Mesodermal cell (in vitro differentiated cells): ENCODE measurements around the gene ELAVL2.

Experiments
- H3K27ac ChIP-seq: 2 replicates; pipeline ENCODE4 v1.7.0; 2013; ENCODE audit warnings: mild to moderate bottlenecking, low read depth, low read length, moderate library complexity; ENCODE audit not compliant: severe bottlenecking
- H3K36me3 ChIP-seq: 2 replicates; pipeline ENCODE4 v1.7.1; 2013; ENCODE audit warnings: mild to moderate bottlenecking, low read length, moderate library complexity; ENCODE audit not compliant: control insufficient read depth, insufficient read depth
- H3K4me1 ChIP-seq: one replicate; pipeline ENCODE4 v1.7.1; 2013; ENCODE audit warnings: mild to moderate bottlenecking, low read length; ENCODE audit not compliant: insufficient read depth, control insufficient read depth, poor library complexity, severe bottlenecking
- H3K4me3 ChIP-seq: 2 replicates; pipeline ENCODE4 v1.7.0; 2013; ENCODE audit warnings: low read length, control low read depth, mild to moderate bottlenecking; ENCODE audit not compliant: insufficient read depth, poor library complexity, severe bottlenecking; ENCODE audit errors: extremely low read depth
- H3K9me3 ChIP-seq: 2 replicates; pipeline ENCODE4 v1.7.1; 2013; ENCODE audit warnings: mild to moderate bottlenecking, low read length, moderate library complexity; ENCODE audit not compliant: control insufficient read depth
- WGBS, 2 experiments: methylation state at CpG; one replicate each; pipeline ENCODE4 v1.1.5; 2013; ENCODE audit warnings: missing lambda C conversion rate in 2 of 2; ENCODE audit not compliant: insufficient coverage in 2 of 2; 5-methylcytosine and 5-hydroxymethylcytosine counted together

Gene ELAVL2

DNA sequence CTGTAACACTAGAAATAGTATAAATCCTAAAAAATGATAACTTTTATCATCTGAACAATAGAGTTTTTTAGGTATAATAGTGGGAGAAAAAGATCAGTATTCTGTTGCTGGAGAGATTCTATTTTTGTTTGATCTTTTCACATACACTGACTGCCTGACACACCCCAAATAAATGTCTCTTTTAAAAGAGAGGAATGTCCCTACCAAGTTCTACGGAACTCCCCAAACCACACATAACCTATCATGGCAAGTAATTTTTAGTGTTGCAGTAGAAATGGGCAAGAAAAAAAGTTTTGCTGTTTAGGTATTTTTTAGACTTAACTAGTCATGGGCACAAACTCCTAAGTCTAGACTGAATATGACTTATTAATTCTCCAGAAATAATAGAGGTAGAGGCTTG lies 139.1 kb downstream of the ELAVL2 start:
- H3K4me1 ChIP-seq = peaks cover 35% of the 10 kb centered on the region
- H3K9me3 ChIP-seq = no peaks in the 10 kb centered on the region
- no peak overlapping the region for H3K27ac ChIP-seq
- no peaks in the 10 kb centered on the region for H3K36me3 ChIP-seq
- H3K4me3 ChIP-seq = no peak overlapping the region
- WGBS, 2 experiments = no CpG with 5 or more reads among the region's 1 CpG

DNA sequence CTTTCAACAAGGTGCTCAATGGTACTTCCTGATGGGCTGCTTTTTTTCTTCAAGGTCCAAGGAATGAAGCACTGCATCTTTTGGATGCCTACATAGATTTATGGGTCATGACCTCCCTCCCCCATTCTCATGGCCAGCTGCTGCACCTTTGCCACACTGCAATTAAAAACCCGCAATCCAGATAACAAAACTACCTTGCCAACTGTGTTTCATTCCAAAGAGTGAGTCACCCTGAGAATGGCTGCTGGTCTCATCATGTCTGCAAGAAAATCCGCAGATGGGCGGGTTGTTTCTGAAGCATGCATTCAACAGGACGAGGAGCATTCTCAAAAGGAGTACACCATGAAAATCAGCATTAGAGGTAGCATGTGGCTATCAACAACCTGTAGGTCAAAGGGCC lies 139.8 kb downstream of the ELAVL2 start:
- H3K27ac ChIP-seq = no peak overlapping the region
- H3K9me3 ChIP-seq = no peaks in the 10 kb centered on the region
- H3K4me3 ChIP-seq = no peak overlapping the region
- WGBS, 2 experiments = 65 to 84% methylated on average over 3 to 4 of the region's 4 CpGs
- no peaks in the 10 kb centered on the region for H3K36me3 ChIP-seq
- H3K4me1 ChIP-seq = peaks cover 36% of the 10 kb centered on the region

DNA sequence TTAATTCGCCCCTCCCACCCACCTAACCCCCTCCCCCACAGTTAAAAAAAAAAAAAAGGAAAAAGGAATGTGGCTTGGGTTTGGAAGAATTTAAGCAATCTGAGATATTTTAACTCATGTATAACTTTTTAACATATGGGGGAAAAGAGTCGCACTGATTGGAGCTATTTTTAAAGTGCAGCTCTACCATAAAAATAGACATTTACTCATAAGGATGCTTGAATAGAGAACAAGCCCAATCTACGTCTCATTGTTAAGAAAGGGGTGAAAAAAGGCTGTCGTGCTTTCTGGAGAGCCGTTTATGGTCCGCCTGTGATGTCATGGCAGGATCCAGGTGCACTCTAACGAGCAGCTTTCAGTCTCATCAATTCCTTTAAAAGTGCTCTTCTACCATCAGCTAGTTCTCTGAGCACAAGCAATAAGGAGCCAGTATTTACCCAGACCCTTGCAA lies 142.4 kb downstream of the ELAVL2 start:
- Histone ChIP-seq H3K9me3 (no peaks in the 10 kb centered on the region), H3K4me3 (no peak overlapping the region), H3K27ac (peak overlapping the region; percentile 58), H3K36me3 (no peaks in the 10 kb centered on the region), H3K4me1 (peaks cover 36% of the 10 kb centered on the region)
- WGBS, 2 experiments = 40 to 57% methylated on average over 3 to 5 of the region's 7 CpGs

GRCh38 chr9:23682891-23683431 lies 143.1 kb downstream of the ELAVL2 start:
- Histone ChIP-seq H3K36me3 (no peaks in the 10 kb centered on the region), H3K9me3 (no peaks in the 10 kb centered on the region), H3K27ac (peak overlapping the region; percentile 58), H3K4me3 (no peak overlapping the region), H3K4me1 (peaks cover 36% of the 10 kb centered on the region)
- WGBS, 2 experiments = 72 to 80% methylated on average over 2 of the region's 3 CpGs

DNA sequence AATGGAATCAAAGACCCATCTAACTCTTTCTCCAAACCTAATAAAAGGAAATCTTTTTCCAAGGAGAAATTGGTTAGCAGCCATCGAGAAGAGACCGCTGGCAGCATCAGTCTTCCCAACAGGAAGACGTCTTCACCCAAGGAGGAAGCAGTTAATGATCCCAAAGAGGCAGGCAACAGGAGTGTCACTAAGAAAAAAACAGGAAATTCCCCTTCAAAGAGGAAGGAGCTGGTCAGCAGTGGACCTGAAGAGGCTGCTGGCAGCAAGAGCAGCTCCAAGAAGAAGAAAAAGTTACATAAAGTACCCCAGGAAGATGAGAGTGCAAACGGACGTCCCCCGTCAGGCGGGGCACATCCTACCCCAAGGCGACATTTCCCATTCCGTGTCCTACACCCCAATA lies 143.7 kb downstream of the ELAVL2 start:
- Histone ChIP-seq H3K36me3 (no peaks in the 10 kb centered on the region), H3K4me3 (no peak overlapping the region), H3K4me1 (peaks cover 35% of the 10 kb centered on the region), H3K9me3 (no peaks in the 10 kb centered on the region), H3K27ac (peak overlapping the region; percentile 58)
- WGBS, 2 experiments = 93% methylated on average over 3 of the region's 9 CpGs

GRCh38 chr9:23677446-23677845 lies 148.6 kb downstream of the ELAVL2 start:
- 71 to 86% methylated on average over 1 of the region's 3 CpGs for WGBS, 2 experiments
- Histone ChIP-seq H3K4me3 (no peak overlapping the region), H3K4me1 (peaks cover 7% of the 10 kb centered on the region), H3K27ac (no peak overlapping the region), H3K9me3 (no peaks in the 10 kb centered on the region), H3K36me3 (no peaks in the 10 kb centered on the region)

GRCh38 chr9:23674016-23674585 lies 151.9 kb downstream of the ELAVL2 start:
- Histone ChIP-seq H3K27ac (no peak overlapping the region), H3K36me3 (peaks cover 8% of the 10 kb centered on the region), H3K4me1 (no peaks in the 10 kb centered on the region), H3K4me3 (no peak overlapping the region), H3K9me3 (no peaks in the 10 kb centered on the region)
- 91 to 96% methylated on average over 4 of the region's 6 CpGs for WGBS, 2 experiments

GRCh38 chr9:23672151-23672550 lies 153.9 kb downstream of the ELAVL2 start:
- H3K9me3 ChIP-seq = no peaks in the 10 kb centered on the region
- 94 to 98% methylated on average over 6 of the region's 6 CpGs for WGBS, 2 experiments
- no peak overlapping the region for H3K4me3 ChIP-seq
- peaks cover 8% of the 10 kb centered on the region for H3K36me3 ChIP-seq
- no peaks in the 10 kb centered on the region for H3K4me1 ChIP-seq
- no peak overlapping the region for H3K27ac ChIP-seq

- Histone ChIP-seq H3K4me1 (no peaks in the 10 kb centered on the region), H3K27ac (no peak overlapping the region), H3K4me3 (no peak overlapping the region), H3K36me3 (peaks cover 8% of the 10 kb centered on the region), H3K9me3 (no peaks in the 10 kb centered on the region)
- 88% methylated on average over 1 of the region's 1 CpG; no CpG with 5 or more reads in 1 of the 2 experiments for WGBS, 2 experiments
Measured at GRCh38 chr9:23669776-23670175, 156.3 kb downstream of the ELAVL2 start.

GRCh38 chr9:23665635-23666034 lies 160.4 kb downstream of the ELAVL2 start:
- no peak overlapping the region for H3K27ac ChIP-seq
- no peaks in the 10 kb centered on the region for H3K4me1 ChIP-seq
- H3K36me3 ChIP-seq = peaks cover 3% of the 10 kb centered on the region
- no peaks in the 10 kb centered on the region for H3K9me3 ChIP-seq
- 86 to 90% methylated on average over 2 of the region's 2 CpGs for WGBS, 2 experiments
- no peak overlapping the region for H3K4me3 ChIP-seq

DNA sequence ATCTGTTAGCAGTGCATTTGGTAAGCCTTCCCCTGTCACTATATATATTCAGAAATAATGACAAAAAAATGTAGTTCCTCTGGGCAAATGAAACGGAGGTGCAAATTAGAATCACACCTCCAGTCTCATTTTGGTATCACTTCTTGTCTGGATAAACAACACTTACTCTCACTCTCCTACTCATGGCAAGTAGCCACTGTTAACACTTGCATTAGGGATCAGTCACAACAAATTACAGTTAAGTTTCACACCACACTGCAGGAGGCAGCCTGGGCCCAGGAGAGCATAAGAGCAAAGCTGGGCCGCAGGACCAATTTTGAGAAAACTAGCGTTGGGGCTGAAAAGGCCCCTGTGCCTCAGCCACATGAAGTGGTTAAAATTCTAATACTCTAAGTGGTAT lies 161.0 kb downstream of the ELAVL2 start:
- H3K36me3 ChIP-seq = no peaks in the 10 kb centered on the region
- WGBS, 2 experiments = 50 to 62% methylated on average over 1 to 3 of the region's 3 CpGs
- H3K4me1 ChIP-seq = no peaks in the 10 kb centered on the region
- H3K4me3 ChIP-seq = no peak overlapping the region
- H3K9me3 ChIP-seq = no peaks in the 10 kb centered on the region
- no peak overlapping the region for H3K27ac ChIP-seq
